ENCODE data around the gene PLPPR5. TPM values are rescaled to one million over a fixed set of nuclear protein-coding genes. Genes with fewer than 3 reads are reported as not detected.
"Not testable (repeated sequence)": the region's sequence is repeated elsewhere in the genome, so short reads cannot be mapped to it uniquely, and the experiment has no call there.

The PLPPR5 gene
- polyA plus RNA-seq, 5 donors = 3.2 to 5.5 (median 4.0) TPM

DNA sequence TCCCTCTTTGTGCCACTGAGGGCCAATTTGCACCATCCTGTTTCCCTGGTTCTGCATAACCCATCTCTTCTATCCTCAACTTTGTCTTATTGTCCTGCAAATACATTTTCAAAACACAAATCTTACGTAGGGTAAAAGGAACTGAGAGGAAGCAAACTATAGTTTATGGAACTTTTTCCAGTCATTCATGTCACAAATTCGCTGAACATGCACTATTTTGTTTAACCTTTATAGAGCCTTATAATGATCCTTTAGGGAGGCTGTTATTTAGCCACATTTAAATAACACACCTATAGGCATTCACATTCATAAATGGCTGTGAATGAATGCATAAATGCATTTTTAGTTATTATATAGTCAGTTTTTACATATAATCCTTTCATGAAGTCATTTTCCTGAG, 85.0 kb downstream of the PLPPR5 start:
- no peak for DNase-seq

DNA sequence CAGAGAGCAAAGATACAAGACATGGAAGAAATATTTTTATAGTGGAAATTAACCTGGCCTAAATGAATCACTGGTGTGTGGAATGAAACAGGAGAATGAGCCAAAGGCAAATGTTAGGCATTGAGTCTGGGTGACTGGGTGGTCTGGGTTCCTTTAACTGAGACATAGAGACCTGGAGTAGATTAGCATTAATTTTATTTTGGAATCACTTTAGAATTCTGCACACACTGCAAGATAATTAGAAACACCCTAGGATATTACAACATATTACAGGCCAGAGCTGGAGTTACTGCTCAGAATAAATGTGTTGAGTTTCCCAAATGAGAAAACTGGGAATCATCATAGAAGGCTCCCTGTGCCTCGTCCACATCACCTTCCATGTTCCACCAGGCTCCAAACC, 85.5 kb downstream of the PLPPR5 start:
- DNase-seq = no peak

DNA sequence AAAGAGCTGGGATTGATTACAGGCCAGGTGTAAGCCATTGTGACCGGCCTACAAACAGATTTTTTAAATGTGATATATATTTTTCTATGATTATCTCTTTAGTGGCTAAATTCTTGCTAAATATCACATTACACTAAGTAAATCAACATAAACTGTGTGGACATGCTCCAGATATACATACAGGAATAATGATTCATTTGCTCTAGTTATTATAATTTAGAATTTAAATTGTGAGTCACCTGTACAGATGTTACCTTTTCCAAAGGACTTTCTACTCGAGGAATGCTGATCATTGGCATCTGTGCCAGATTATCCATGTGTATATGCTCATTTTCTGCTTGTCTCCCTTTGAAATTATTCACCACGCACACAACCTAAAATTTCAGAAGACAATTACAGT, 90.1 kb downstream of the PLPPR5 start:
- no peak for DNase-seq

DNA sequence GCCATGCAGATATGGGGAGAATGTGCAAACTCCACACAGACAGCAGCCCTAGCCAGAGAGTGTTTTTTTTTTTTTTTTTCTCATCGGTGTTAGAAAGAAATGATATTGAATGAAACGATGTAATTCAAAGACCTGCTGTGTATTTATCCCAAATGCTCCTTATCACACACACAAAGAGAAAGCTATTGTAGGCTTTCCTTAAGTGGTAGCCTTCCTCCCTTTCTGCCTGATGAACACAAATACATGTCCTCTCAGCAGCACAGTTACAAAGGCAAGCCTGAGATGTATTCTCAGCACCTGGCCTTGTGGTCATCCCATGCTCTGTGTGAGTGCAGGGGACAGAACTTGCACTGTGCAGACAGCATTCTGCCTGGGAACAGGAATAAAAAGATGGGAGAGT, 93.8 kb downstream of the PLPPR5 start:
- DNase-seq = no peak

DNA sequence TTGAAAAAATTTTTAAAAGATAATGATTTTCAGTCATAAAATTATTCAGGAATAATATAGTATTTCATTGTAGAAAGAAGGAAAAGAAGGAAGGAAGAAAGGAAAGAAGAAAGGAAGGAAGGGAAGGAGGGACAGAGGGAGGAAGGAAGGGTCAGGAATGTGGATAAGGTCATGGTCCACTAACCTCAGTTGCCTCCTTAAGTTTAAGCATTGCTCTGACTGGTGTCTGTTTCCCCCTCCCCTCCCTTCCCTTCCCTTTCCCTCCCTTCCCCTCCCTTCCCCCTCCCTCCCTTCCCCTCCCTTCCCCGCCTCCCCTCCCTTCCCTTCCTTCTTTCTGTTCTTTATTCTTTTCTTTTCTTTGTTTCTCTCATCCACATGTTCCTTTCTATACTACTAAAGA, 95.7 kb downstream of the PLPPR5 start:
- no peak for DNase-seq

DNA sequence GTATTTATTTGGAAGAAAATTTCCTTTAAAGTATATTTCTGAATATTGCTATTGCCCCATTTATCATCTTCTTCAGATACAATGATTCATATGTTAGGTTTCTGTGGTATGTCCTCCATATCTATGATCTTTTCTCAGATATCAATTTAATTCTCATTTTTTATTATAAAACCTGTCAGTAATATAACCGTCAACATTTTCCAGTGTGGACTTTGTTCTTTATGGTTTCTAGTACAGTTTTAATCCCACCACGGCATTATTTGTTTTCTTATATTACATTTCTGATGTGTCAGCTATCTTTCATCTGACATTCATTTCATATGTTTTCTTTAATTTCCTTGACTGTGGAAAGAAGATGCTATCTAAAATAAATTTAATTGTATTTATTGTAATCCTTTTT, 97.9 kb downstream of the PLPPR5 start:
- DNase-seq = no peak

DNA sequence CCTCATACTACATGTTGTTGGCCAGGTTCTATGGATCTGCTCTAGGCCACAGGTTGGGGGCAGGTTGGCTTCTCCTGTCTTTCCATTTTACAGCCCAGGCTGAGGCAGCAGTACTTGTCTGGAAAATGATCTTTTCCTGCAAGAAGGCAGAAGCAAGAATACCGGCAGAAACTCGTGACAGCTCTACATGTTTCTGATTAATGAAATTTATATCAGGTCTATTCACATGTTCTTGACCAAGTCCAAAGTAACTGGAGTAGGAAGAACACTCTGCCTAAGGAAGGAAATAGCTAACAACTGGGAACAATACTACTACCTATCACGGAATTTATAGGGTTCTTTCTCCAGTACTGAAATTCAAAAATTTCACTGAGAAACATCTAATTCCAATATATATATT, 98.3 kb downstream of the PLPPR5 start:
- DNase-seq = no peak

DNA sequence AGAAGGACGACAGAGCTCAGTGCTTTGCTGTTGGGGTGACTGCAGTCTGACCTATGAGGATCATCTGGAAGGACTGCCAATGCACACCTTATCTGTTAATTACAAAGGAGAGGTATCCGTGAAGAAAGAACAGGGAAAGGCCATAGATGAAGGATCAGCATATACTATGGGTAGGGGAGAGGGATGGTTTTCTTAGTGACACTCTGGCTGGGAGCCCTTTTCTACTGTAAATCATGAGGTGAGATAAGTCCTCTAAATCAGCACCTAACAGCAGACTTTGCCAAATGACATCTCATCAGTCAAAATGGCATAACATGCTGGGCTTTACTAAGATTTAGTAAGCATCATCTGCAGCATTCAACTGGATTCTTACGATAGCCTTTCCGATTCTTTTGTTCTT, 100.0 kb downstream of the PLPPR5 start:
- DNase-seq = no peak

DNA sequence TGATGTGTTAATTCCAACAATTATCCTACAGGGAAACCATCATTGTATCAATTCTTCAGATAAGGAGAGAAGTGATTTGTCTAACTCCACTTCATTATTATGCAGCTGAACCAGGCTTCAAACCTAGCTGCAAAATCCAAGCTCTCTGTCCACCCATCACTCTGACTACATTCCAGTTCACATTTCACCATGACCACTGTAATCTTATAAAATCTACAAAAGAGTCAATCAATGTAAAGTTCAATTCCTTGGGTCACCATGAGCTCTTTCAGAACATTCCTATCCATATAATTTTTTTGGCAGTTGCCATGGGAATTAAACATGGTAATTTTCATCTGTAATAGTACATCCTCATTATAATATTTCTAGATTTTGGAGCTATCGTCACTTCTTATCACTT, 100.9 kb downstream of the PLPPR5 start:
- no peak for DNase-seq

DNA sequence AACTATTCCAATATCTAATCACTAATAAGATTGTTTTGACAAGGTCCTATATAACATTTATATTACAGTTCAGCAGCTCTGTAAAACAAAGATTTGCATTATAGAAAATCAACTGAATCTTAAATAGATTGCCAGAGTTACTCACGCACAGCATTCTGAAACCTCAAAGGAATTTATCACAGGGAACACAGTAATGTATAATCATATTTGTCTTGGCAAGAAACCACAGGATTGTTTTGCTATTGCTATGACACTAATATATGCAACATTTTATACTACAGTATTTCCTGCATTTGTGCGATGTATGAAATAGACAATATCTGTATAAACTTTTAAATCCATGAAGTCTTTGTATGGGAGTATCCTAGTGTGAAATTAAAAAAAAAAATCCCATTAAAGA, 101.4 kb downstream of the PLPPR5 start:
- DNase-seq = peak in 1 of 2 donors; percentile 6

DNA sequence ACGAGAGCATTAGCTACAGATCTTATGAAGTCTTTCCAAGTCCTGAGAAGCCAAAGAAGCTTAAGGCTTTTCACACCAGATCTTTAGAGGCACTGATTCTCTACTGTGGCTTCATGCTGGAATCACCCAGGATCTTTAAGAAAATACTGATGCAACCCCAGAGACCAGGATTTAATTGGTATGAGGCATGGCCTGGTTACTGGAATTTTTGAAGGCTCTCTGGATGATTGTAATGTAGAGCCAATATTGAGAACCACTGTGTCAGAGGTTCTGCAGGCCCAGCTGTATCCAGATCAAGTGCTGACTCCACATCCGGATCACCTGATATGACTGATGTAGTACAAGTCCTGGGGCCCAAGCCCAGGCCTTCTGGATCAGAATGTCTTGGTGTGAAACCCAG, 105.7 kb downstream of the PLPPR5 start:
- no peak for DNase-seq

DNA sequence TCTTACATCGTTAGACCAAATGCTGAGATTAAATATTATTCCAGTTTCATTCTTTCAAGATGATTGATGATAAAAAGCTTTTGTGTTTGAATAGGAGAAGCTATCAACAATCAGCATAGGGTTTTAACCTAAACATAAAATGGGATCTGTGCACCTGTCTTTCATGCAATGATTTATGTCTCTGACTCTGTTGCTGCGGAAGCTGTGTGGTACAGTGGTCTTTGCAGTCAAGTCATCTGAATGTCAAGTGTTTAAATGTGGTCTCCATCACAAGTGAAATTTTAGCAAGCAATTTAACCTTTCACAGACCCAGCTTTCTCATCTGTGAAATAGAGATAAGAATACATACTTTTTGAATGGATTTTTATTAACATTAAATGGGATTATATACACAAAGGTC, 107.2 kb downstream of the PLPPR5 start:
- no peak for DNase-seq

DNA sequence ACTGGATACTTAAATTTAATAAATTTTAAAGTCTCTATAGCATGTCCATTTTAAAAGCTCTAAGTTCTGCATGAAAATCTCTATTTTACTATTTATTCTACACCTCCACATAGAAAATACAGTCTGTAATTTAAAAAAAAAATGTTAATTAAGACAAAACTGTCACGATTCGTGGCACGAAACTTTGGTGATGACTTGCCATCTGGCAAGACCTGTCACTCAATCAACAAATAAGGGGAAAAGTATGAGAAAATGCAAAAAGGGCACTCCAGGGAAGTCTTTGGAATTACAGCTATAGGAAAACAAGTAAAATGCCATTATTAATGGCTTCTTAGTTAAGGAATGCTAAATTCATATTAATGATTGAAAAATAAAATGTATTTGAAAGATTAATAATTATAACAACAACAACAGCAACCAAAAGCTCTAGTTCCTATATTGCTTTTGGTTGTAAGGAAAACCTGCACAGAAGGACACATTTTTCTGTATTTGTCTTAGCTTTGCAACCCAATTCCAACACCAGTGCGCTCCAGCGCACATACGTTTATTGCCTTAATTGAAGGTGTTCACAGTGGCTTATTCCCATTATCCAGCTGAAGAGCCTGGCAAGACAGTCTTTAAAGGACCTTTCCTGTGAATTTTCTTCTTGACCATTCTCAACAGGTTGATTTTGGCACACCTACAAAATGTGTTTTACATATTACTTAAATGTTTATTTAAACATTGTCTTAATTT, 107.8 kb downstream of the PLPPR5 start:
- DNase-seq = no peak

DNA sequence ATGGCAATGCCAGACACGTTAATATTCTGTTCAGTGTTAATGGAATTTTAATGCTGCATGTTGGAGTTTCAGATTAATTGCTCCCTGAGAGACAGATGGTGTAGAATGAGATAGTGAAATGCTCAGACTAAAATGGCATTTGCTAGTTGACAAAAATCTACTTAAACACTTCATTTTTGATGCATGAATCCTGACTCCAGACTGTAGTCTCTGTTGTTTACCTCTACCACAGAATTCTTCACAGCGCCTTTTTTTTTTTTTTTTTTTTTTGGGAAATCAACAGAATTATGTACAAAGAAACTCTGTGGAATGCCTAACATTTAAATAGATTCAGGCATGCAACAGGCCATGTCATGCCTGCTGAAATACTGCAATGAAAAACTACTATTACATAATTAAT, 111.3 kb downstream of the PLPPR5 start:
- no peak for DNase-seq

DNA sequence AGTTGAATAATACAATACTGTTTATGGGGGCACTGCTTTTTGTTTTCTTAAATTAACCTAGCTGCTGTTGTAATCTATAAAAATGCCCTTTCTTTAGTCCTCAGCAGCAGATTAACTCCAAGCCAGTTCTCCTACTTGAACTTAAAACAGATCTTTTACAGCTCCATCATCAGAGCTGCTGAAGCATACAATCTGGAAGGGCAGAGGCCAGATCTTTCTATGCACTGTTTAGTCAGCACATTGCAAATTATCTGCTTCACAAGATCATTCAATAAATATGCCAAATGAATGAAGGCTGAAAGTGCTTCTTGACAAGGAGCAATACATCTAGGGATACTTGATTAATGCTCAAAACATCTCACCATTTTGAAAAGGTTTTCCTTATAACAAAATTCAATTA, 115.8 kb downstream of the PLPPR5 start:
- DNase-seq = no peak

DNA sequence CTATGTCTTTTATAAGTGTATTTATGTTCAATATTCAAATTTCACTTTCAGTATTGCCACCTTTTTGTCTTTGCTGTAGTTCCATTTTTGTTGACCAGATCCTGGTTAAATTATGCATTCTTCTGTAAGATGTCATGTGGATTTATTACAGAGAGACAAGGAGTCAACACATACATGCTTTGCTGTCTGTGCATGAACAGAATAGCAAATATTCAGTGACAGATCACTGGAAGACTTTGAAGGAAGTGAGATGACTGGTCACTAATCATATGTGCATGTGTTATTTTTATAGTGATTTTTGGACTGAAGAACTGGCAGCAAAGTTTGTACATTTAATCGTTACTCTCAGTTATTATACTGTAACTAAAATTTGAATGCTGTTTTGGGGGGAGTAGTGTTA, 117.2 kb downstream of the PLPPR5 start:
- no peak for DNase-seq

DNA sequence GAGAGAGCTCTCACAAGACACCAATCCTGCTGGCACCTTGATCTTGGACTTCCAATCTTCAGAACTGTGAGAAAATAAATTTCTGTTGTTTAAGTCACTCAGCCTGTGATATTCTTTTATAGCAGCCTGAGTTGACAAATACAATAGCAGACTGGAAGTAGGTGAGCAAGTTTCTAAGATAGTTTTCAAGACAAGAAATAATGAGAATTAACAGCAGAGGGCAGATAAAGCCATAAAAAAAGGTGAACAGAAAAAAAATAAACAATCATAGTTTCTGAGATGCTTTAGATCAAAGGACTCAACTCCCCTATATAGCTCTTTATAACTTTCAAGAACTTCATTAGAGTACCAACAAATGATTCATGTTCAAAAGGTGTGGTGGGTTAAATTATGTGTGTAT, 119.8 kb downstream of the PLPPR5 start:
- DNase-seq = no peak

DNA sequence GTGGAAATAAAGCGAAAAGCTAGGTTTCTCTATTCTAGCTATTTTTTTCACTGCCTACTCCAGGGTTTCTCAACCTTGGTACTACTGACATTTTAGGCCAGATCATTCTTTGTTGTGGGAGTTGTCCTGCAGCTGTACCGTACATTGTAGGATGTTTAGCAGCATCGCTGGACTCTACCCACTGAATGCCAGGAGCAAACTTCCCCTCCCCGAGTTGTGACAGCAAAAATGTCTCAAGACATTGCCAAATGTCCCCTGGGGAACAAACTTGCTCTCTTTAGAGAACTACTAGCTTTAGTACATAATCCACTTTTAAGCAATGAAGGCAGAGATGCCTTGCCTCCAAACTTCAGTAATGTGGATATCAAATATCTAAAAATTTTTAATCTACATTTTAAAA, 122.8 kb downstream of the PLPPR5 start:
- DNase-seq = no peak

DNA sequence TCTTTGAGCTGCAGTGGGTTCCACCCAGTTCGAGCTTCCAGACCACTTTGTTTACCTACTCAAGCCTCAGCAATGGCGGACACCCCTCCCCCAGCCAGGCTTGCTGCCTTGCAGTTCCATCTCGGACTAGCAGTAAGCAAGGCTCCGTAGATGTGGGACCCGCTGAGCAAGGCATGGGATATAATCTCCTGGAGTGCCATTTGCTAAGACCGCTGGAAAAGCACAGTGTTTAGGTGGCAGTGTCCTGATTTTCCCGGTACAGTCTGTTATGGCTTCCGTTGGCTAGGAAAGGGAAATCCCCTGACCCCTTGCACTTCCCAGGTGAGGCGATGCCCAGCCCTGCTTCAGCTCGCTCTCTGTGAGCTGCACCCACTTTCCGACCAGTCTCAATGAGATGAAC, 123.4 kb downstream of the PLPPR5 start:
- DNase-seq = not testable (repeated sequence)

DNA sequence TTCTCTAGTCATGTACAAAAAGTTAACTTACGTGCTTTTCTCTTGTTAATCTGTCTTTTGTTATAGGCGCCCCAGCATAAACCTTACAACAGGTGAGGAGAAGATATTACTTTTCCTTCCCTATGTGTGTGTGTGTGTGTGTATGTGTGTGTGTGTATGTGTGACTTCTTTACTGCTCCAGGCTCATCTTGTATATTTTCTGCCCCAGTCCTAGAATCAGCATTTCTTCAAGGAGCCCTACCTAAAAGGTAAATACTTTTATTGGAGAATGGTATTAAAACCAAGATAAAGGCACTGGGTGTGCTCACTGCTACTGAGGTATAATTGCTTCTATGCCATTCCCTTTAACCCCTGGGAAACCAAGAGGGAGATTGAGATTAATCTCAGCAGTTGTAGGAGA, 129.8 kb downstream of the PLPPR5 start:
- no peak for DNase-seq

DNA sequence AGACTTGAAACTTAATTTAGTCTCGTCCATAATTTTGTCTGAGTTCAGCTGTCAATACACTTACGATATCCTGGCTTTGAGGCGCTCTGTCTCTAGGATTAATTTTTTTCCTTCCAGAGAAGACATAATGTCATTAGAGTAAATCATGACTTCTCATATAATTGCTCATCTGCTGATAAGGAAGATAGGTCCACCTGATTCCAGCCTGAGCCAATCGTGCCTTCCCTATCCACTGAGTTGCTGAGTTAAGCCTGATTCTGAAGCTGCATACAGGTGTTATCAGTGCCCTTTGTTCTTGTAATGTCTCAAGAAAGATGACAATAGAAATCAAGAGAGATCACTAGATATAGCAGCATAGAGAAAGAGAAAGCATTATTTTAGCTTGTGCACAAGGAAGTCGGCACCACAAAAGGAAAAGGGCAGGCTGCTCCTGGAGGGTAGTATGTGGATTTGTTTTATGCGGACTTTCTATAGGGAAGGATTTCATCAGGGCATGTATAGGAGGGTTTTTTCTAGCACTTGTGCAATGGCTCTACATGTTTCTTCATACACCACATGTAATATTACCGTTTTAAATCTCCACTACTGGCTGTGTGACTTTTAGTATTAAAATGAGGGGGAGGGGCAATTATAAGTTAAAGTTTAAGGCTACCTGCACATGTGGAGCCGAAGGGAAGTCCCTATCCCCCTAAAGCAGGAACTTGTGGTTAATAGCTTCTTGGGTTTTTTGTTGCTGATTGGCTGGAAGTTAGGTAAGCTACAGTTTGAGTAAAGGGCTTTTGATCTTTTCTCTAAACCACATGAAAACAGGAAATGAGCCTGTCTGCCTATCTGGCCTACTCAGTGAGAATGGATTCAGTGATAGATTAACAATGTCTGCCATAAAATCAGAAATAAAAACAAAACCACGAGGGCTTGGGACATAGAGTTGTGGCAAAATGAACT, 133.4 kb downstream of the PLPPR5 start:
- DNase-seq = no peak

DNA sequence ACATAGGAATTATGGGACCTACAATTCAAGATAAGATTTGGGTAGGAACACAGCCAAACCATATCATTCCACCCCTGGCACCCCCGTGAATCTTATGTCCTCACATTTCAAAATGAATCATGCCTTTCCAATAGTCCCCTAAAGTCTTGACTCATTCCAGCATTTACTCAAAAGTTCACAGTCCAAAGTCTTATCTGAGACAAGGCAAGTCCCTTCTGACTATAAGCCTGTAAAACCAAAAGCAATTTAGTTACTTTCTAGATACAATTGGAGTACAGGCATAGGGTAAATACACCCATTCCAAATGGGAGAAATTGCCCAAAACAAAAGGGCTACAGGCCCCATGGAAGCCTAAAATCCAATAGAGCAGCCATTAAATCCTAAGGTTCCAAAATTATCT, 138.9 kb downstream of the PLPPR5 start:
- no peak for DNase-seq

DNA sequence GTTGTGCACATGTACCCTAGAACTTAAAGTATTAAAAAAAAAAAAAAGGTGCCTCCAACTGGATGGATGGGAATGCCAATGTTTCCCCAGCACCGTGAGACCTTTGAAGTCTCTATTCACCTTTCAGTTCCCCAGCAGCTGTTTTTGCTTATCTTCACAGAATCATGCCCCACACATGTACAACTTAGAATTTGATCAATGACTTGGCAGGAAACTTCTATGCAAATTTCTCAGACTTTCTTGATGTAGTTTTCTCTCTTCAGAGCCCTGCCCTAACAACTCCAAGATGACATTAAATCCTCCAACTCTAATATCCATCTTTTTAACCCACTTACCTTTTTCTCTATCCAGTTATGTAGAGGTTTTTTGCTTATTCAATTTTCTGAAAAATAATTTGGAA, 144.3 kb downstream of the PLPPR5 start:
- no peak for DNase-seq

Measured in right lung (tissue), 5 donors.